ENCODE results near the gene MKRN2OS.

GRCh38 chr3:12506201-12506709, 39.0 kb downstream of the MKRN2OS start:
- TF ChIP-seq CTCF (IDR thresholded peaks at IDR 0.05; ENCODE audit: low read length), result no peak
- TF ChIP-seq EZH2 (optimal IDR thresholded peaks at IDR 0.05; ENCODE audit: low read depth, low read length), result no peak
- no peak for TF ChIP-seq EZH2phosphoT487 (IDR thresholded peaks at IDR 0.05; ENCODE audit: low read length)
